K562 (cell line): ENCODE data around the gene TMEM101. TPM values are rescaled to one million over a fixed set of nuclear protein-coding genes. Genes with fewer than 3 reads are reported as not detected.

ENCODE experiments used
- ATAC-seq: fragments of 200-7000 bp; cut with Tn5 transposase; 3 replicates; pipeline ENCODE4 v1.9.1; 2020; ENCODE audit warnings: moderate library complexity
- BruUV-seq: library from RNA; stranded (reverse); fragments of 400-500 nt; replicated peaks from 2 replicates; lab custom pipeline; 2021; lab: Mats Ljungman, UMichigan
- CTCF ChIA-PET: fragments of 300-600 bp; formaldehyde crosslinking; extraction: SDS; loops from one replicate; lab custom pipeline; 2021; ENCODE audit warnings: low intra/inter-chr PET ratio; lab: Yijun Ruan, JAX
- POLR2A ChIA-PET: fragments of 300-600, 350-650 bp; sonication (Branson Sonifier 250); formaldehyde crosslinking; extraction: SDS; loops from one replicate; lab custom pipeline; 2021; ENCODE audit warnings: antibody characterized with exemption, inconsistent platforms; lab: Yijun Ruan, JAX
- DNase-seq, 4 experiments: peaks; one replicate each; pipeline versions ENCODE4 v3.0.0 to v3.0.0-alpha.2; 2011 to 2018; ENCODE audit warnings: low spot score in 3 of 4, mixed read lengths in 3 of 4; ENCODE audit errors: extremely low read depth in 1 of 4
- FAIRE-seq: peaks from 2 replicates; lab custom pipeline; 2011; peaks lifted over from hg19 to GRCh38; lab: Jason Lieb, UNC
- H2AFZ ChIP-seq: 2 replicates; pipeline ENCODE4 v1.6.0; 2011; ENCODE audit warnings: low read depth, low read length, control low read depth, inconsistent platforms
- H3K27ac ChIP-seq: fragments of 200-600 bp; 3 replicates; pipeline ENCODE4 v1.8.0; 2011; ENCODE audit warnings: low read depth, mild to moderate bottlenecking, control low read depth, inconsistent platforms, low read length, moderate library complexity, mixed read lengths; ENCODE audit errors: extremely low read depth
- H3K27me3 ChIP-seq, 2 experiments: fragments of 300-600 bp in 1 of 2; 2 replicates in 1 of 2; 3 replicates in 1 of 2; pipeline versions ENCODE4 v1.6.0 to v1.8.0; 2011; ENCODE audit warnings: inconsistent platforms in 2 of 2, low read length in 2 of 2, mild to moderate bottlenecking in 1 of 2, mixed read lengths in 1 of 2, moderate library complexity in 1 of 2; ENCODE audit not compliant: control insufficient read depth in 2 of 2, insufficient read depth in 2 of 2
- H3K36me3 ChIP-seq: fragments of 300-600 bp; 3 replicates; pipeline ENCODE4 v1.8.0; 2011; ENCODE audit warnings: mild to moderate bottlenecking, low read length, inconsistent platforms; ENCODE audit not compliant: control insufficient read depth, insufficient read depth
- H3K4me1 ChIP-seq, 2 experiments: fragments of 200-600 bp in 1 of 2; replicated peaks in 1 of 2; 2 replicates in 1 of 2; 3 replicates in 1 of 2; pipeline versions ENCODE4 v1.5.1 to v1.8.0; 2011; ENCODE audit warnings: inconsistent platforms in 2 of 2, low read length in 2 of 2, mild to moderate bottlenecking in 1 of 2, mixed read lengths in 1 of 2, moderate library complexity in 1 of 2; ENCODE audit not compliant: control insufficient read depth in 2 of 2, insufficient read depth in 2 of 2
- H3K4me2 ChIP-seq: 2 replicates; pipeline ENCODE4 v1.6.1; 2011; ENCODE audit warnings: low read length, control low read depth, inconsistent platforms, mixed read lengths; ENCODE audit not compliant: insufficient read depth
- H3K4me3 ChIP-seq: fragments of 200-600 bp; sonication (generic), shearing (Covaris generic); 2 replicates; pipeline ENCODE4 v1.5.1; 2016; ENCODE audit warnings: control low read depth, inconsistent platforms
- H3K79me2 ChIP-seq: fragments of 200-600 bp; 3 replicates; pipeline ENCODE4 v1.8.0; 2011; ENCODE audit warnings: low read length, inconsistent platforms; ENCODE audit not compliant: control insufficient read depth, insufficient read depth
- H3K9ac ChIP-seq, 2 experiments: 2 replicates each; pipeline versions ENCODE4 v1.6.0 to v1.6.1; 2011; ENCODE audit warnings: low read depth in 2 of 2, low read length in 2 of 2, control low read depth in 1 of 2, inconsistent platforms in 1 of 2, mild to moderate bottlenecking in 1 of 2, mixed read lengths in 1 of 2; ENCODE audit not compliant: insufficient read depth in 1 of 2
- H3K9me1 ChIP-seq: one replicate; pipeline ENCODE4 v1.6.0; 2011; ENCODE audit warnings: inconsistent platforms, mild to moderate bottlenecking, low read length, moderate library complexity; ENCODE audit not compliant: control insufficient read depth, insufficient read depth
- H3K9me3 ChIP-seq: replicated peaks from 2 replicates; pipeline ENCODE4 v1.5.1; 2011; ENCODE audit warnings: low read depth, low read length, inconsistent platforms; ENCODE audit not compliant: control insufficient read depth, insufficient read depth
- H4K20me1 ChIP-seq: replicated peaks from 2 replicates; pipeline ENCODE4 v1.6.1; 2011; ENCODE audit warnings: low read length, inconsistent platforms, mixed read lengths; ENCODE audit not compliant: control insufficient read depth, insufficient read depth
- CBX3 ChIP-seq, 2 experiments: IDR thresholded peaks; 1 replicate in 1 of 2; 2 replicates in 1 of 2; pipeline ENCODE4 v1.6.1; 2012; ENCODE audit warnings: inconsistent platforms in 2 of 2, low read length in 2 of 2, borderline replicate concordance in 1 of 2, control low read depth in 1 of 2
- CBX8 ChIP-seq: fragments of 200-600 bp; sonication (generic); IDR thresholded peaks from 2 replicates; pipeline ENCODE4 v1.6.1; 2012; ENCODE audit warnings: borderline replicate concordance, mixed run types, low read depth, mild to moderate bottlenecking, moderate library complexity, mixed read lengths, low read length, control low read depth, inconsistent platforms; ENCODE audit not compliant: poor library complexity, severe bottlenecking; ENCODE audit errors: extremely low read depth
- GTF2F1 ChIP-seq: IDR thresholded peaks from 2 replicates; pipeline ENCODE4 v1.6.1; 2011; ENCODE audit warnings: low read depth, low read length, improper control_type of control experiment
- HNRNPH1 ChIP-seq: fragments of 200-400 bp; formaldehyde crosslinking; optimal IDR thresholded peaks from 2 replicates; pipeline ENCODE3; 2017; ENCODE audit warnings: low read depth, mild to moderate bottlenecking, low read length, moderate library complexity
- HOXB6 ChIP-seq: fragments of 250-450 bp; sonication (Bioruptor Pico); IDR thresholded peaks from 2 replicates; pipeline ENCODE4 v1.5.1; 2022; ENCODE audit warnings: mild to moderate bottlenecking, borderline replicate concordance
- KDM1A ChIP-seq, 2 experiments: fragments of 450-650 bp; IDR thresholded peaks; 2 replicates each; pipeline ENCODE4 v1.6.1; 2016; ENCODE audit warnings: mild to moderate bottlenecking in 2 of 2
- MAFF ChIP-seq: IDR thresholded peaks from 2 replicates; pipeline ENCODE4 v1.6.1; 2012; ENCODE audit warnings: low read length, improper control_type of control experiment
- MTA1 ChIP-seq: fragments of 450-650 bp; IDR thresholded peaks from 2 replicates; pipeline ENCODE4 v1.6.1; 2017; ENCODE audit warnings: borderline replicate concordance
- NEUROD1 ChIP-seq: fragments of 150-350 bp; IDR thresholded peaks from 2 replicates; pipeline ENCODE4 v1.6.1; 2014; ENCODE audit warnings: borderline replicate concordance, low read length, low read depth; ENCODE audit not compliant: partially characterized antibody
- PYGO2 ChIP-seq: fragments of 450-650 bp; IDR thresholded peaks from 2 replicates; pipeline ENCODE4 v1.6.1; 2016; ENCODE audit warnings: mild to moderate bottlenecking, missing genetic modification characterization, moderate library complexity, missing compliant biosample characterization
- ZBTB17 ChIP-seq: fragments of 450-650 bp; formaldehyde crosslinking; IDR thresholded peaks from 2 replicates; pipeline ENCODE4 v1.4.0; 2020; ENCODE audit warnings: mild to moderate bottlenecking
- ZFPM2 ChIP-seq: fragments of 250-450 bp; sonication (Bioruptor Pico); IDR thresholded peaks from 2 replicates; pipeline ENCODE4 v1.5.1; 2022; ENCODE audit warnings: mild to moderate bottlenecking
- ZNF12 ChIP-seq: sonication (generic); formaldehyde crosslinking; IDR thresholded peaks from 2 replicates; pipeline ENCODE4 v1.4.0; 2020; ENCODE audit warnings: mild to moderate bottlenecking, missing genetic modification reagents
- ZNF3 ChIP-seq: fragments of 250-450 bp; sonication (Bioruptor Pico); IDR thresholded peaks from 2 replicates; pipeline ENCODE4 v1.5.0; 2021; ENCODE audit warnings: mild to moderate bottlenecking, moderate library complexity
- ZNF830 ChIP-seq: fragments of 250-450 bp; sonication (Bioruptor Pico); IDR thresholded peaks from 2 replicates; pipeline ENCODE4 v1.5.0; 2021; ENCODE audit warnings: mild to moderate bottlenecking
- ZSCAN32 ChIP-seq: fragments of 450-650 bp; formaldehyde crosslinking; IDR thresholded peaks from 2 replicates; pipeline ENCODE4 v1.4.0; 2020; ENCODE audit warnings: mild to moderate bottlenecking, moderate library complexity
- WGBS: fragments of 100-300 bp; shearing (Covaris generic); methylation state at CpG from one replicate; pipeline ENCODE4 v1.1.6; 2016; ENCODE audit warnings: low coverage, mixed read lengths; ENCODE audit not compliant: insufficient coverage; ENCODE audit errors: missing lambda C conversion rate; 5-methylcytosine and 5-hydroxymethylcytosine counted together
- in situ Hi-C: fragments of 300-500 bp; cut with MboI; formaldehyde crosslinking; loops from 4 replicates; pipeline ENCODE4 v1.15.0; 2018; ENCODE audit warnings: inconsistent platforms, mixed read lengths
- intact Hi-C: fragments of 100-400 bp; cut with micrococcal nuclease; formaldehyde crosslinking; loops from 2 replicates; pipeline ENCODE4 v1.14.2; 2022
- polyA plus RNA-seq, 8 experiments: library from polyadenylated mRNA; depleted of rRNA in 4 of 8; stranded (reverse) in 5 of 8; unstranded in 3 of 8; fragments of >200 nt; fragmentation: Nextera tagmentation in 2 of 8; fragmentation: Illumina TruSeq in 1 of 8; extraction: Ambion mirVana in 2 of 8; extraction: Trizol in 1 of 8; gene quantifications; 2 replicates each; pipeline versions ENCODE4 v1.2.1 to v1.2.3, GENCODE V29; 2011 to 2014; ENCODE audit warnings: inconsistent platforms in 1 of 8, missing spikeins in 1 of 8
- total RNA-seq, 7 experiments: library from RNA; depleted of rRNA in 6 of 7; stranded (reverse); fragments of >200 nt in 6 of 7; fragmentation: Illumina TruSeq in 2 of 7; extraction: Trizol in 2 of 7; gene quantifications; 2 replicates each; pipeline versions ENCODE4 v1.2.1 to v1.2.3, GENCODE V29; 2011 to 2021; ENCODE audit warnings: low replicate concordance in 1 of 7

The TMEM101 gene
- total and polyA plus RNA-seq, 9 of the 15 experiments (the other 6 are each of a cell fraction or from before 2014, with no cell fraction given) = 21.2 to 110 (median 37.8) TPM

- H3K9ac ChIP-seq = no peak overlapping the region
- WGBS = 59% methylated on average over 3 of the region's 3 CpGs
- H3K79me2 ChIP-seq = peaks cover 83% of the 10 kb centered on the region
- TSS peak; percentile 38 for BruUV-seq
- CTCF ChIA-PET = no interaction called here
- no peak overlapping the region for H2AFZ ChIP-seq
- no peaks in the 10 kb centered on the region; a peak in 1 of 5 replicates for H3K4me1 ChIP-seq
- no peak overlapping the region for H3K4me2 ChIP-seq
- no peaks in the 10 kb centered on the region for H3K9me1 ChIP-seq
- FAIRE-seq (no peak), DNase-seq (no peak), ATAC-seq (no peak; the same call in 1 of the 3 replicates)
- in situ Hi-C loops (no loop called here), intact Hi-C loops (no loop called here)
- POLR2A ChIA-PET = interaction anchor here (1.8 kb wide), 1 partner anchor 13 kb away, joined by 6 read pairs; the partner anchor contains the start of gene LSM12
- H3K27me3 ChIP-seq = no peaks in the 10 kb centered on the region
- no peak overlapping the region for H3K27ac ChIP-seq
- no peaks in the 10 kb centered on the region for H3K9me3 ChIP-seq
- H4K20me1 ChIP-seq = no peaks in the 10 kb centered on the region
- peaks cover 89% of the 10 kb centered on the region for H3K36me3 ChIP-seq
- TF ChIP-seq ZBTB17 (no peak), HNRNPH1 (no peak), ZSCAN32 (CRISPR knock-in tag) (no peak), CBX3 (IDR thresholded peaks at IDR 0.05; ENCODE audit: borderline replicate concordance in 1 of 2, low read length in 2 of 2) (no peak), ZNF12 (CRISPR knock-in tag) (no peak), NEUROD1 (no peak), MAFF (no peak), GTF2F1 (no peak), KDM1A (IDR thresholded peaks at IDR 0.05) (no peak), ZNF830 (CRISPR knock-in tag) (no peak), ZNF3 (CRISPR knock-in tag) (no peak), ZFPM2 (CRISPR knock-in tag) (no peak), MTA1 (no peak), CBX8 (no peak), PYGO2 (no peak), HOXB6 (CRISPR knock-in tag) (no peak)
- no peak overlapping the region for H3K4me3 ChIP-seq
Observed at GRCh38 chr17:44053125-44053872, 38.5 kb upstream of the TMEM101 start.
